HPDE6-E6E7 (cell line): ENCODE data around the gene PTGFRN.
"Not testable (repeated sequence)": the region's sequence is repeated elsewhere in the genome, so short reads cannot be mapped to it uniquely, and the experiment has no call there.

Source experiments
- DNase-seq: peaks from one replicate; pipeline ENCODE4 v3.0.0; 2011; ENCODE audit warnings: missing footprints; ENCODE audit errors: extremely low spot score

The PTGFRN gene

GRCh38 chr1:116909512-116910378 lies at the start of gene PTGFRN:
Gene PTGFRN, plus strand, starts transcription at chr1:116909916. Its CDS starts 288 bp downstream, at chr1:116910204.
- no peak for DNase-seq

- not testable (repeated sequence) for DNase-seq
Observed at GRCh38 chr1:116860167-116860566, 49.5 kb upstream of the PTGFRN start.

- no peak for DNase-seq
Observed at GRCh38 chr1:116861137-116861536, 48.6 kb upstream of the PTGFRN start.

- DNase-seq: not testable (repeated sequence)
Observed at GRCh38 chr1:116863031-116863430, 46.7 kb upstream of the PTGFRN start.

DNA sequence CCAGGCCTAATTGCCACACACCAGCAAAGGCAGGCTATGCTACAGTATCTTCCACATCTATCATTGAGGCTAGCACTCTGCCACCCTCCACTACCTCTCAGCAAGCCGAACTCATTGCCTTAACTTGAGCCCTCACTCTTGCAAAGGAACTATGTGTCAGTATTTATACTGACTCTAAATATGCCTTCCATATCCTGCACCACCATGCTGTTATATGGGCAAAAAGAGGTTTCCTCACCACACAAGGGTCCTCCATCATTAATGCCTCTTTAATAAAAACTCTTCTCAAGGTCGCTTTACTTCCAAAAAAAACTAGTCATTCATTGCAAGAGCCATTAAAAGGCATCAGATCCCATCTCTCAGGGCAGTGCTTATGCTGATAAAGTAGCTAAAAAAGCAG lies 43.2 kb upstream of the PTGFRN start:
- not testable (repeated sequence) for DNase-seq

GRCh38 chr1:116868385-116868784 lies 41.3 kb upstream of the PTGFRN start:
- no peak for DNase-seq

- DNase-seq: no peak
Observed at GRCh38 chr1:116869611-116870010, 40.1 kb upstream of the PTGFRN start.

DNA sequence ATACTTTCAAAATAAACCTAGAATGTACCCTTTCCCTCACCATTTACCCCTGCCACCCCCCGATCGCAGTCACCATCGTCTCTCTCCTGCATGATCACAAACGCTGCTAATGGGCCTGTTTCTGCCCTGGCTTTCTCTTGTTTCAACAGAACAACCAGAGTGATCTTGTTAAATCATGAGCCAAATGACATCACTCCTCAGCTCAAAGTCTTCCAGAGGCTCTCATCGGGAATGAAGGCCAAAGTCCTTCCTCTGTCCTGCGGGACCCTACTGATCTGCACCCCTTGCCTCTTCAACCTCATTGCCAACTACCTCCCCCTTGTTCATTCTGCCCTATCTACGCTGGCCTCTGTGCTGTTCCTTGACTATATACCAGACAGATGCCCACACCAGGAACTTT lies 39.4 kb upstream of the PTGFRN start:
- no peak for DNase-seq

DNA sequence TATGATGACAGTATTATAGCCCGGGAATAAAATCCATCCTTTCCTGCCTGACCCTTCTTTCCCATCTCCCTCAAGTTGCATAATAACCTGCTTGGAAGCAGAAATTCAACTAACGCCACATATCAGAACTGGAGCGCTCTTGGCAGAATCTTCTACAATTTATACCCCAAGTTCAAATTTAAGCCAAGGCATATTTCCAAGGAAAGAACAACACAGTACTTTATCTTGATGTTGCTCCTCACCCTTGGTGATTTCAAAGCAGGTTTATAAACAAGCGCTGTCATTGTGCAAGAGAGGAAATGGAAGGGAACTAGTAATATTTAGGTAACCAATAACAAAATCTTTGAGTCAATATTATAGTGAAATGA lies 38.0 kb upstream of the PTGFRN start:
- no peak for DNase-seq

- no peak for DNase-seq
Observed at GRCh38 chr1:116873680-116874271, 35.9 kb upstream of the PTGFRN start.

DNA sequence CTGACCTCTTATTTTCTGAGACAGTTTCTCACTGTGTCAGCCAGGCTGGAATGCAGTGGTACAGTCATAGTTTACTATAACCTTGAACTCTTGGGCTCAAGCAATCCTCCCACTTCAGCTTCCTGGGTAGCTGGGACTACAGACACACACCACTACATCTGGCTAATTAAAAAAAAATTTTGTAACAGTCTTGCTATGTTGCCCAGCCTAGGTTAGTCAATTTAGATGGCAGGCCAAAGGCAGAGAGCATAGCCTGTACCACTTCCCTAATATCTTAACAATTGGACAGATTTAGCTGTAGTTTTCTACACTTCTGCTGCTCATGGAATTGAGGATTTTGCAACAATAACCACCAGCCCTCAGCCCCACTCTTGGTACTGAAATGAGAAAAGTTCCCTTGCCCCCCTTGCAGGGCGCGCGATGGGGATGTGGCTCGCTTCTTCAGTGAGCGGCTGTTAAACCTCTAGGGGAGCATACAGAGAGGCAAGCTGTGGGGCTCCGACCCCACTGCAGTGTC lies 34.9 kb upstream of the PTGFRN start:
- DNase-seq: no peak

DNA sequence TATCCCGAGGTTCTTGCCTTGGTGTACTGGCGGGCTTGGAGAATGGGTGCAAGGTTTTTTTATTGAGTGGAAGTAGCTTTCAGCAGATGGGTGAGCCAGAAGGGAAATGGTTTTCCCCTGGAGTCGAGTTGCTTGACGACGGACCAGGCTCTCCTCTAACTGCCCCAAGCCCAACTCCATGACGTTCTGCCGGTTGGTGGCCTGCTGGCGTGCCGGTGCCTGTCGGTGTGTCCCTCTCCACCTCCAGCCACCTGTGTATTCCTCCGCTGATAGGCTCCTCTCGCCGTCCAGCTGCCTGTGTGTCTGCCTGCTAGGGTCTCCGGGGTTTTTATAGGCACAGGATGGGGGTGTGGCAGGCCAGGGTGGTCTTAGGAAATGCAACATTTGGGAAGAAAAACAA lies 34.3 kb upstream of the PTGFRN start:
- no peak for DNase-seq

- not testable (repeated sequence) for DNase-seq
Observed at GRCh38 chr1:116875946-116876345, 33.8 kb upstream of the PTGFRN start.

DNA sequence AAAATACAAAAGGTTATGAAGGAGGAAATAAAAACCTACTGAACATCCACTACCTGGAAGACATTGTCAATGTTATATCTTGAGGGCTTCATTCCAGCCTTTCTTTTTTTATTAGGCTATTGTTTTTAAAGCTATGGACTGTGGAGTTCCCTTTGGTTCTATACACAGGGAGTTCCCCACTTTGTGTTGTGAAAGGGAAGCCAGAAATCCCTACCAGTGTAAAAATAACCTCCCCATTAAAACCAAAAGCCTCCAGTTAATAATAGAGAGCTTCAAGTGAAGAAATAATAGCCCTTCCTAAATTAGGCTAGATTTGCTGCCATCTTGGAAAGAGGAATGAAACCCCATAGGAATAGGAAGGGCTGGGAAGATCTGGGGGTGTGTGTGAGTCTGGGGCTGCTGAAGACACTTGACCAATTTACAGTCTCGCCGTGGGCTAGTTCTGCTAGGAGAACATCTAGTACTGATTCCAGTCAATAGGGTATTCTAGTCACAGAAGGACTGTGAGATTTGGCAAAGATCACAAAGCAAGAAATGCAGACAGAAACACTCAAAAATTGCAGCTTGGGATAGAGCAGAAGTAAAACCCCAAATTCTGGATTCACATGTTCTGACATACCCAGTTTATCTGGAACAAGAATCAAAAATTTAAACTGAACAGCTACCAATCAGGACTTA lies 32.4 kb upstream of the PTGFRN start:
- no peak for DNase-seq

GRCh38 chr1:116878804-116879477 lies 30.8 kb upstream of the PTGFRN start:
- DNase-seq: peak; percentile 77

- no peak for DNase-seq
Observed at GRCh38 chr1:116879478-116880133, 30.1 kb upstream of the PTGFRN start.

- DNase-seq: no peak
Observed at GRCh38 chr1:116880917-116881316, 28.8 kb upstream of the PTGFRN start.

DNA sequence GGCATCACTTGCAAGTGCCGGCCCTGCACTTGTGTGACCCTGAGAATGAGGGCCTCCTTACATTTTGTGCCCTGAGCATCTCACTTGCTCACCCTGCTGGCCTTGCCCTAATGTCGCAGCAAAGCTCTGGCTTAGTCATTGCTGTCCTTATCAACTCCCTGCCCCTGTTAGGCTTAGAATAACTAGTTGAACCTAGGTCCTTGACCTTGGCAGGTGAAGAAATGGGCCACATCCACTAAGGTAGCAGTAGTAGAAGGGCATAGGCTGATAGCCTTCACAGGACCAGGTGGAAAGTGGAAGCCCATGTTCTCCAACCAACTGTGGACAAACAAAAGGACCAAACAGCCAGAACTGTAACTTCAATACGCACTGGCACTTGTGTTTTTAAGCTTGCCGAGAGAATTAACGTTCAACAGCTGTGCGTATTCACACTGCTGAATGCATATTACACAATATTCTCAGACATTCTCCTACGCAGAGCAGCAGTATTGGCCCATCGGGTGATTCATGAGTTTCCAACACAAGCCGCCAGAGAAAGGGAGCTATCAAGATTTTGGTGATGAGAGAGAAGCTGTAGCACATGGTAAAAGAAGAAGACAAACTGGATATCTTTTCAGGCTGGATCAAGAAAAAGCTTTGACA lies 27.7 kb upstream of the PTGFRN start:
- no peak for DNase-seq

GRCh38 chr1:116882866-116883265 lies 26.9 kb upstream of the PTGFRN start:
- DNase-seq: no peak

- DNase-seq: peak; percentile 86
Observed at GRCh38 chr1:116886291-116886878, 23.3 kb upstream of the PTGFRN start.
